Keratinocyte (primary cell): ENCODE results near the gene LENG9.

Experiments used
- CTCF ChIP-seq, 3 experiments: IDR thresholded peaks in 1 of 3; conservative IDR thresholded peaks in 1 of 3; optimal IDR thresholded peaks in 1 of 3; 2 replicates in 2 of 3; 3 replicates in 1 of 3; pipeline versions ENCODE3 to v1.5.1; 2011; ENCODE audit warnings: low read length in 3 of 3, mild to moderate bottlenecking in 3 of 3, moderate library complexity in 2 of 3, control low read depth in 1 of 3, inconsistent platforms in 1 of 3; ENCODE audit not compliant: insufficient read depth in 2 of 3; ENCODE audit errors: extremely low read depth in 1 of 3
- EZH2 ChIP-seq: IDR thresholded peaks from one replicate; pipeline ENCODE4 v1.6.1; 2012; ENCODE audit warnings: inconsistent platforms, mild to moderate bottlenecking, low read length, moderate library complexity

GRCh38 chr19:54464044-54464629 is 559 bp upstream of the LENG9 start:
- TF ChIP-seq CTCF (optimal IDR thresholded peaks at IDR 0.05 in 1 of 3, IDR thresholded peaks at IDR 0.05 in 1 of 3, conservative IDR thresholded peaks at IDR 0.05 in 1 of 3; ENCODE audit: extremely low read depth in 1 of 3, insufficient read depth in 2 of 3, low read length in 3 of 3): no peak
- TF ChIP-seq EZH2: no peak
